Measurements from ENCODE around the gene WIPF1.

Gene WIPF1

GRCh38 chr2:174595116-174595809 is 2.3 kb downstream of the WIPF1 start:
- no peak for DNase-seq

GRCh38 chr2:174594456-174594855 is 3.1 kb downstream of the WIPF1 start:
- DNase-seq, result no peak

- DNase-seq, result no peak
These were observed 3.9 kb downstream of the WIPF1 start for GRCh38 chr2:174593574-174594203.

GRCh38 chr2:174593041-174593440 is 4.6 kb downstream of the WIPF1 start:
- DNase-seq, result no peak

GRCh38 chr2:174591740-174592139 is 5.9 kb downstream of the WIPF1 start:
- no peak for DNase-seq

- DNase-seq, result no peak
These were observed 6.5 kb downstream of the WIPF1 start for GRCh38 chr2:174590928-174591648.

GRCh38 chr2:174590346-174590745 is 7.3 kb downstream of the WIPF1 start:
- no peak for DNase-seq

- DNase-seq, result no peak
These were observed 8.3 kb downstream of the WIPF1 start for GRCh38 chr2:174589334-174589733.

- DNase-seq, result no peak
These were observed 9.1 kb downstream of the WIPF1 start for GRCh38 chr2:174588463-174588862.

GRCh38 chr2:174587579-174587978 is 10.0 kb downstream of the WIPF1 start:
- DNase-seq, result no peak

- no peak for DNase-seq
These were observed 10.9 kb downstream of the WIPF1 start for GRCh38 chr2:174586418-174587295.

- no peak for DNase-seq
These were observed 11.8 kb downstream of the WIPF1 start for GRCh38 chr2:174585657-174586252.

- no peak for DNase-seq
These were observed 12.5 kb downstream of the WIPF1 start for GRCh38 chr2:174585146-174585545.

- no peak for DNase-seq
These were observed 16.1 kb downstream of the WIPF1 start for GRCh38 chr2:174581491-174581890.

- no peak for DNase-seq
These were observed 16.7 kb downstream of the WIPF1 start for GRCh38 chr2:174580951-174581350.

GRCh38 chr2:174577967-174578589 is 19.5 kb downstream of the WIPF1 start:
- DNase-seq, result peak; percentile 24

- DNase-seq, result no peak
These were observed 22.4 kb downstream of the WIPF1 start for GRCh38 chr2:174575124-174575776.

- DNase-seq, result no peak
These were observed 22.9 kb downstream of the WIPF1 start for GRCh38 chr2:174574657-174575056.

- DNase-seq, result no peak
These were observed 24.0 kb downstream of the WIPF1 start for GRCh38 chr2:174573621-174574081.

- no peak for DNase-seq
These were observed 25.0 kb downstream of the WIPF1 start for GRCh38 chr2:174572556-174572955.

GRCh38 chr2:174571669-174572323 is 25.8 kb downstream of the WIPF1 start:
- DNase-seq, result no peak
